K562 (cell line): ENCODE measurements around the gene NDUFB10. TPM values are rescaled to one million over a fixed set of nuclear protein-coding genes. Genes with fewer than 3 reads are reported as not detected.

Experiments used
- ELF1 ChIP-seq: fragments of 200-800 bp; sonication (Bioruptor generic); IDR thresholded peaks from 2 replicates; pipeline ENCODE4 v1.6.1; 2016; ENCODE audit warnings: missing genetic modification characterization, missing compliant biosample characterization
- MAX ChIP-seq: sonication (generic); formaldehyde crosslinking; IDR thresholded peaks from 2 replicates; pipeline ENCODE4 v1.9.0; 2022; ENCODE audit warnings: mild to moderate bottlenecking, missing genetic modification reagents
- MTA1 ChIP-seq: fragments of 450-650 bp; IDR thresholded peaks from 2 replicates; pipeline ENCODE4 v1.6.1; 2017; ENCODE audit warnings: borderline replicate concordance
- POLR3G ChIP-seq: IDR thresholded peaks from 2 replicates; pipeline ENCODE4 v1.6.1; 2011; ENCODE audit not compliant: insufficient read length, insufficient replicate concordance; ENCODE audit errors: extremely low read depth
- RBM22 ChIP-seq: fragments of 200-400 bp; formaldehyde crosslinking; IDR thresholded peaks from 2 replicates; pipeline ENCODE4 v1.6.1; 2018; ENCODE audit warnings: low read length, low read depth; ENCODE audit not compliant: poor library complexity, severe bottlenecking
- WHSC1 ChIP-seq: IDR thresholded peaks from one replicate; pipeline ENCODE4 v1.6.1; 2012; ENCODE audit warnings: low read length, control low read depth, inconsistent platforms
- ZNF140 ChIP-seq: fragments of 250-450 bp; sonication (Bioruptor Pico); IDR thresholded peaks from 2 replicates; pipeline ENCODE4 v1.8.0; 2021; ENCODE audit warnings: moderate library complexity, mild to moderate bottlenecking, inconsistent platforms
- ZNF318 ChIP-seq, 2 experiments: fragments of 450-650 bp; IDR thresholded peaks; 2 replicates each; pipeline ENCODE4 v1.6.1; 2016; ENCODE audit warnings: mild to moderate bottlenecking in 2 of 2, borderline replicate concordance in 1 of 2, low read depth in 1 of 2, moderate library complexity in 1 of 2
- ZNF436 ChIP-seq: fragments of 250-450, 450-650 bp; sonication (Bioruptor Pico); formaldehyde crosslinking; IDR thresholded peaks from 2 replicates; pipeline ENCODE4 v1.7.0; 2020; ENCODE audit warnings: mild to moderate bottlenecking
- ZNF512 ChIP-seq: IDR thresholded peaks from 2 replicates; pipeline ENCODE4 v1.6.1; 2016; ENCODE audit warnings: missing genetic modification characterization, missing compliant biosample characterization
- ZNF639 ChIP-seq, 2 experiments: fragments of 200-800 bp in 1 of 2; sonication (Bioruptor generic) in 1 of 2; sonication (generic) in 1 of 2; formaldehyde crosslinking in 1 of 2; IDR thresholded peaks in 1 of 2; conservative IDR thresholded peaks in 1 of 2; 2 replicates each; pipeline versions ENCODE4 v1.5.0 to v1.6.1; 2016 to 2020; ENCODE audit warnings: missing compliant biosample characterization in 1 of 2, missing genetic modification characterization in 1 of 2, missing genetic modification reagents in 1 of 2
- polyA plus RNA-seq, 8 experiments: library from polyadenylated mRNA; depleted of rRNA in 4 of 8; stranded (reverse) in 5 of 8; unstranded in 3 of 8; fragments of >200 nt; fragmentation: Nextera tagmentation in 2 of 8; fragmentation: Illumina TruSeq in 1 of 8; extraction: Ambion mirVana in 2 of 8; extraction: Trizol in 1 of 8; gene quantifications; 2 replicates each; pipeline versions ENCODE4 v1.2.1 to v1.2.3, GENCODE V29; 2011 to 2014; ENCODE audit warnings: inconsistent platforms in 1 of 8, missing spikeins in 1 of 8
- total RNA-seq, 7 experiments: library from RNA; depleted of rRNA in 6 of 7; stranded (reverse); fragments of >200 nt in 6 of 7; fragmentation: Illumina TruSeq in 2 of 7; extraction: Trizol in 2 of 7; gene quantifications; 2 replicates each; pipeline versions ENCODE4 v1.2.1 to v1.2.3, GENCODE V29; 2011 to 2021; ENCODE audit warnings: low replicate concordance in 1 of 7

NDUFB10 gene
- total and polyA plus RNA-seq, 9 of the 15 experiments (the other 6 are each of a cell fraction or from before 2014, with no cell fraction given), result 69.3 to 527 (median 161) TPM

GRCh38 chr16:1942810-1943726 is 16.3 kb upstream of the NDUFB10 start, which contains the start of gene MSRB1 (continued):
- TF ChIP-seq ELF1 (no peak), RBM22 (no peak), MAX (CRISPR knock-in tag) (no peak; the same call in 1 of the 2 replicates), WHSC1 (no peak), ZNF140 (no peak), ZNF639 (CRISPR knock-in tag; conservative IDR thresholded peaks at IDR 0.05 in 1 of 2, IDR thresholded peaks at IDR 0.05 in 1 of 2) (no peak; a peak in 1 of 4 replicates), ZNF436 (CRISPR knock-in tag) (no peak), ZNF318 (IDR thresholded peaks at IDR 0.05; ENCODE audit: borderline replicate concordance in 1 of 2, low read depth in 1 of 2) (no peak), MTA1 (no peak), ZNF512 (no peak), POLR3G (no peak)
